Activated naive CD8-positive, alpha-beta T cell (primary cell): Measurements from ENCODE around the gene PLVAP.

Experiments used
- H3K27ac Mint-ChIP-seq: one replicate; pipeline ENCODE4 v1.8.0; 2021; ENCODE audit warnings: mixed read lengths
- H3K27me3 Mint-ChIP-seq: one replicate; pipeline ENCODE4 v1.8.0; 2021; ENCODE audit warnings: mixed read lengths
- H3K36me3 Mint-ChIP-seq: one replicate; pipeline ENCODE4 v1.8.0; 2021; ENCODE audit warnings: mixed read lengths
- H3K4me1 Mint-ChIP-seq: one replicate; pipeline ENCODE4 v1.8.0; 2021; ENCODE audit warnings: low read depth, mixed read lengths
- H3K4me3 Mint-ChIP-seq: one replicate; pipeline ENCODE4 v1.8.0; 2021; ENCODE audit warnings: mild to moderate bottlenecking, mixed read lengths
- H3K9me3 Mint-ChIP-seq: one replicate; pipeline ENCODE4 v1.8.0; 2021; ENCODE audit warnings: low read depth, mixed read lengths

The PLVAP gene, protein sequence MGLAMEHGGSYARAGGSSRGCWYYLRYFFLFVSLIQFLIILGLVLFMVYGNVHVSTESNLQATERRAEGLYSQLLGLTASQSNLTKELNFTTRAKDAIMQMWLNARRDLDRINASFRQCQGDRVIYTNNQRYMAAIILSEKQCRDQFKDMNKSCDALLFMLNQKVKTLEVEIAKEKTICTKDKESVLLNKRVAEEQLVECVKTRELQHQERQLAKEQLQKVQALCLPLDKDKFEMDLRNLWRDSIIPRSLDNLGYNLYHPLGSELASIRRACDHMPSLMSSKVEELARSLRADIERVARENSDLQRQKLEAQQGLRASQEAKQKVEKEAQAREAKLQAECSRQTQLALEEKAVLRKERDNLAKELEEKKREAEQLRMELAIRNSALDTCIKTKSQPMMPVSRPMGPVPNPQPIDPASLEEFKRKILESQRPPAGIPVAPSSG

DNA sequence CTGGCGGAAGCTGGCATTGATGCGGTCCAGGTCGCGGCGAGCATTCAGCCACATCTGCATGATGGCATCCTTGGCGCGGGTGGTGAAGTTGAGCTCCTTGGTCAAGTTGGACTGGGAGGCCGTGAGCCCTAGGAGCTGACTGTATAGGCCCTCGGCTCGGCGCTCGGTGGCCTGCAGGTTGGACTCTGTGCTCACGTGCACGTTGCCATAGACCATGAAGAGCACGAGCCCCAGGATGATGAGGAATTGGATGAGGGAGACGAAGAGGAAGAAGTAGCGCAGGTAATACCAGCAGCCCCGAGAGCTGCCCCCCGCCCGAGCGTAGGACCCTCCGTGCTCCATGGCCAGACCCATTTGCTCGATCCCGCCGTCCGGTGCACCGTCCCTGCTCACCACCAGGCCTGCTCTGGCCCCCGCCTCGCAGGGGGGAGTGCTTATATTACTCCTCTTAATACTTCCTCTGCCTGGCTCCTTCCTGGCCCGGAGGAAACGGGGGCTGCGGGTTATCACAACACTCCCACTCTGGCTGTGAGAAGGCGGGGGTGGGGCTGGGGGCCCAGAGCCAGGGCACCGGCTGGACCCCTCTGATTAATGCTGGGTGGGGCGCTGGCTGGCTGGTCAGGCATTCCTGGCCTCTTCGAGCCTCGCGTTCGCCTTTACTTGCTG lies at the start of gene PLVAP:
TSS of gene PLVAP (minus strand) at position 408 of the 666 bp plus-strand sequence. CDS start at position 354, 54 bp downstream.
- H3K4me3 Mint-ChIP-seq: no peak within 1 kb of the TSS
- H3K36me3 Mint-ChIP-seq: peaks cover 3% of the 10 kb centered on the region
- peaks cover 2% of the 10 kb centered on the region for H3K27me3 Mint-ChIP-seq
- H3K9me3 Mint-ChIP-seq: no peaks in the 10 kb centered on the region
- no peak within 1 kb of the TSS for H3K27ac Mint-ChIP-seq
- no peaks in the 10 kb centered on the region for H3K4me1 Mint-ChIP-seq

- H3K9me3 Mint-ChIP-seq: no peaks in the 10 kb centered on the region
- no peak overlapping the region for H3K27ac Mint-ChIP-seq
- H3K4me3 Mint-ChIP-seq: no peak overlapping the region
- H3K4me1 Mint-ChIP-seq: peaks cover 10% of the 10 kb centered on the region
- H3K36me3 Mint-ChIP-seq: peaks cover 2% of the 10 kb centered on the region
- H3K27me3 Mint-ChIP-seq: no peaks in the 10 kb centered on the region
Measured at GRCh38 chr19:17424743-17425365, 47.7 kb upstream of the PLVAP start.

GRCh38 chr19:17423429-17424208 lies 46.5 kb upstream of the PLVAP start:
- peaks cover 2% of the 10 kb centered on the region for H3K36me3 Mint-ChIP-seq
- H3K4me3 Mint-ChIP-seq: no peak overlapping the region
- peaks cover 17% of the 10 kb centered on the region for H3K4me1 Mint-ChIP-seq
- no peaks in the 10 kb centered on the region for H3K9me3 Mint-ChIP-seq
- H3K27ac Mint-ChIP-seq: no peak overlapping the region
- no peaks in the 10 kb centered on the region for H3K27me3 Mint-ChIP-seq

GRCh38 chr19:17421942-17422341 lies 44.8 kb upstream of the PLVAP start:
- Mint-ChIP-seq H3K4me1 (peaks cover 17% of the 10 kb centered on the region), H3K9me3 (no peaks in the 10 kb centered on the region), H3K4me3 (no peak overlapping the region)

DNA sequence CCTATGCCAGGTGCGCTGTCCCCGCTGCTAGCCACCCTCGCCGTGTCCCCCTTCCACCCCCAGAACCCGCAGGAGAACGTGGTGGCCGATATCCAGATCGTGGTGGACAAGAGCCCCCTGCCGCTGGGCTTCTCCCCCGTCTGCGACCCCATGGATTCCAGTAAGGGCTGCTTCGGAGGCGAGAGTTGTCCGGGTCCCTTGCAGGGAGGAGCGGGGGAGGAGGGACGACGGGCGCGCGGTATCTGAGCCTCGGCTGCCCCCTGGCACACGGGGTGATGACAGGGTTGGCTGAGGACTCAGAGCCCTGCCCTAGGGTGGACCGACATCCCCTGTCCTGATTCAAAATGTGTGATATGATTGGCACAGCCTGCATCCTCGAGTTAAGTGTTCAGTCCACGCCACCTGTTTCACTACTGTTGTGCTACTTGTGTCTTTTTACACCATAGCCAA lies 43.4 kb upstream of the PLVAP start:
- Mint-ChIP-seq H3K27ac (no peak overlapping the region), H3K27me3 (no peaks in the 10 kb centered on the region), H3K36me3 (peaks cover 2% of the 10 kb centered on the region), H3K9me3 (no peaks in the 10 kb centered on the region), H3K4me1 (peaks cover 17% of the 10 kb centered on the region), H3K4me3 (peak overlapping the region; percentile 88)

More at GRCh38 chr19:17421942-17422341, 44.8 kb upstream of the PLVAP start:
- Mint-ChIP-seq H3K27me3 (no peaks in the 10 kb centered on the region), H3K27ac (no peak overlapping the region), H3K36me3 (peaks cover 2% of the 10 kb centered on the region)

- Mint-ChIP-seq H3K4me1 (peaks cover 17% of the 10 kb centered on the region), H3K27ac (peak within 1 kb of the TSS; percentile 81), H3K27me3 (no peaks in the 10 kb centered on the region), H3K9me3 (no peaks in the 10 kb centered on the region), H3K36me3 (peaks cover 2% of the 10 kb centered on the region), H3K4me3 (peak within 1 kb of the TSS; percentile 88)
Measured at GRCh38 chr19:17419621-17420474, 42.7 kb upstream of the PLVAP start, which contains the start of gene MVB12A. Gene MVB12A (plus strand): TSS chr19:17420047. CDS start chr19:17420136, 89 bp downstream.

DNA sequence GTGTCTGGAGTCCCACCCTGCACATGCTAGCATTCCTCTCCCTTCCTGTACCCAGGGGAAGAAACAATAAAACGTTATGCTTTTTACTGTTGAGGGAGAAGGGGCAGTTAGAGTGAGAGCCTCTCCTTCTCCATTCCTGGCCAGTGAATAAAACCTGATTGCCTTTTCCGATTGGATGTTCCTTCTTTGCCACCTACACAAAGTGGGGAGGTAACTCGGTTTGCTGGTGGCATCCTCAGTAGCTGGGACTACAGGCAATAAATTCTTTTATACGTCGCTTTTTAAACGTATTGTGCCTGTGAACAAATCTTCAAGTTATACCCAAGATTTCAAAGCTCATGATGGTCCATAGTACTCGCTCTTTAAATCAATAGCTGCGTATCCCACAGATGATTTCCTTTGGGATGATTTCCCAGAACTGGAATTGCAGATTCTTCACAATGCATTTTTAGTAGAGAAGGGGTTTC lies 42.0 kb upstream of the PLVAP start:
- Mint-ChIP-seq H3K27ac (peak overlapping the region; percentile 81), H3K4me1 (peaks cover 14% of the 10 kb centered on the region), H3K9me3 (no peaks in the 10 kb centered on the region), H3K27me3 (no peaks in the 10 kb centered on the region), H3K4me3 (peak overlapping the region; percentile 88), H3K36me3 (peaks cover 2% of the 10 kb centered on the region)

GRCh38 chr19:17418710-17419109 lies 41.6 kb upstream of the PLVAP start:
- H3K36me3 Mint-ChIP-seq: peaks cover 2% of the 10 kb centered on the region
- peak overlapping the region; percentile 88 for H3K4me3 Mint-ChIP-seq
- H3K27ac Mint-ChIP-seq: no peak overlapping the region
- H3K4me1 Mint-ChIP-seq: peaks cover 11% of the 10 kb centered on the region
- H3K9me3 Mint-ChIP-seq: no peaks in the 10 kb centered on the region
- no peaks in the 10 kb centered on the region for H3K27me3 Mint-ChIP-seq

DNA sequence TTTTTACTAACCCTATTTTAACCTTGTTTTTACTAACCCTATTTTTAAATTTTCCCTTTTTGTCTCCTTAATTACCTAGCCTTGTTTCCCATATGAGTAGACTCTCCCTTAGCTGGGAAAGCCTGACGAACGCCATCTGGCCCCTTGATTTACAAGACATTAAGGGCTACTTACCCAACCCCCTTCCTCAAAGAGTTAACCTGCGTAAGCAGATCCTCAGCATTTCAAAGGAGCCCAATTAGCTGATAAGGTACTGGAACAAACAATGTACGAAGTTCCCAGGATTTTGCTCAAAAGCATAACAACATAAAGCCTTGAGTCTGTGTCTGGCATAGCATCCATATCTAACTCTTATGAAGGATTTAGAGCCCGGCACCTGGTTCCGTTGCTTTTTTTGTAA lies 38.0 kb upstream of the PLVAP start:
- H3K27ac Mint-ChIP-seq: no peak overlapping the region
- no peaks in the 10 kb centered on the region for H3K36me3 Mint-ChIP-seq
- no peaks in the 10 kb centered on the region for H3K9me3 Mint-ChIP-seq
- no peaks in the 10 kb centered on the region for H3K27me3 Mint-ChIP-seq
- peaks cover 16% of the 10 kb centered on the region for H3K4me1 Mint-ChIP-seq
- H3K4me3 Mint-ChIP-seq: no peak overlapping the region

DNA sequence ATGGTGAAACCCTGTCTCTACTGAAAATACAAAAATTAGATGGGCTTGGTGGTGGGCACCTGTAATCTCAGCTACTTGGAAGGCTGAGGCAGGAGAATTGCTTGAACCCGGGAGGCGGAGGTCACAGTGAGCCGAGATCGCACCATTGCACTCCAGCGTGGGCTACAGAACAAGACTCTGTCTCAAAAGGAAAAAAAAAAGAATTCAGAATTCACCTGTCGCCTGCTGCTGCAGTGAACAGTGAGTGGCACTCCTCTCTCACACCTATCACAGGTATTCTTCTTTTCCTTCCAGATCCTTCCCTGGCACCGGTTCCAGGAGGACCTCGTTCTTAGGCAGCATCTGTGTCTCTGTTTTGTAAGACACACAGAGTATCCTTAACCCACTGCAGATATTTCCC lies 37.0 kb upstream of the PLVAP start:
- peaks cover 11% of the 10 kb centered on the region for H3K4me1 Mint-ChIP-seq
- H3K27me3 Mint-ChIP-seq: no peaks in the 10 kb centered on the region
- no peak overlapping the region for H3K27ac Mint-ChIP-seq
- no peaks in the 10 kb centered on the region for H3K36me3 Mint-ChIP-seq
- no peaks in the 10 kb centered on the region for H3K9me3 Mint-ChIP-seq
- no peak overlapping the region for H3K4me3 Mint-ChIP-seq

DNA sequence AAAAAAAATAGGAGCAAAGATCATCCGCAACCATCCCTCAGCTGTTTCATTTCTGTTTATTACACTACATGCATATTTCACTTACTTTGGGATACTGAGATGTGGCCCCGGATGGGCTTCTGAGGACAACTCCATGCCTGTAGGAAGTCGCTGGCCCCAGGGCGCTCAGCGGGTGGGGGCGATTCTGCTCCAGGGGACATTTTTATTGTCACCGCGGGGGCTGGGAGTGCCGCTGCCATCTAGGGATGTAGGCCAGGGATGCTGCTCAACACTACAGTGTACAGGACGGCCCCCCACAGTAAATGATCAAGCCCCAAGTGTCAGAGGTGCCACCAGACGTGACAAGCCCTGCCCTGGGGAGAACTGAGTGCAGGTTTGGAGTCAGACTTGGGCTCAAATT lies 34.7 kb upstream of the PLVAP start:
- Mint-ChIP-seq H3K27ac (no peak overlapping the region), H3K9me3 (no peaks in the 10 kb centered on the region), H3K4me1 (peaks cover 23% of the 10 kb centered on the region), H3K36me3 (no peaks in the 10 kb centered on the region), H3K4me3 (no peak overlapping the region), H3K27me3 (no peaks in the 10 kb centered on the region)

GRCh38 chr19:17409990-17410389 lies 32.8 kb upstream of the PLVAP start:
- no peaks in the 10 kb centered on the region for H3K27me3 Mint-ChIP-seq
- peak overlapping the region; percentile 7 for H3K4me3 Mint-ChIP-seq
- H3K9me3 Mint-ChIP-seq: no peaks in the 10 kb centered on the region
- H3K4me1 Mint-ChIP-seq: peaks cover 29% of the 10 kb centered on the region
- H3K36me3 Mint-ChIP-seq: no peaks in the 10 kb centered on the region
- H3K27ac Mint-ChIP-seq: peak overlapping the region; percentile 16

- Mint-ChIP-seq H3K36me3 (no peaks in the 10 kb centered on the region), H3K4me1 (peaks cover 31% of the 10 kb centered on the region), H3K27me3 (no peaks in the 10 kb centered on the region), H3K27ac (peak overlapping the region; percentile 90), H3K9me3 (no peaks in the 10 kb centered on the region), H3K4me3 (peak overlapping the region; percentile 92)
Measured at GRCh38 chr19:17406887-17407196, 29.7 kb upstream of the PLVAP start.
